Breast epithelium (tissue), 3 donors: ENCODE results near the gene NKRF.

Source experiments
- CTCF ChIP-seq, 3 donors: fragments of 450-650 bp; IDR thresholded peaks; one replicate each; pipeline ENCODE4 v1.5.1; 2016 to 2017; ENCODE audit warnings: antibody characterized with exemption in 3 of 3, mild to moderate bottlenecking in 3 of 3, moderate library complexity in 3 of 3
- POLR2A ChIP-seq: fragments of 450-650 bp; IDR thresholded peaks from one replicate; pipeline ENCODE4 v1.6.1; 2016; ENCODE audit warnings: antibody characterized with exemption, mild to moderate bottlenecking, moderate library complexity
- POLR2AphosphoS5 ChIP-seq, 3 donors: sonication (generic); formaldehyde crosslinking; IDR thresholded peaks; one replicate each; pipeline ENCODE4 v1.6.1; 2017; ENCODE audit warnings: antibody characterized with exemption in 3 of 3

GRCh38 chrX:119635179-119635578 lies 29.0 kb upstream of the NKRF start:
- TF ChIP-seq CTCF (IDR thresholded peaks at IDR 0.05) (no peak), POLR2AphosphoS5 (IDR thresholded peaks at IDR 0.05) (no peak), POLR2A (no peak)
